ENCODE measurements around the gene L2HGDH. TPM values are rescaled to one million over a fixed set of nuclear protein-coding genes. Genes with fewer than 3 reads are reported as not detected.

Gene L2HGDH
- total RNA-seq, 1 donor from 2014 or later, result 7.3 TPM

- no peak overlapping the region for H3K4me3 ChIP-seq (ENCODE audit: low read depth, low read length)
- no peak for TF ChIP-seq CTCF (IDR thresholded peaks at IDR 0.05; ENCODE audit: insufficient read depth, low read length, poor library complexity, severe bottlenecking)
- no peak for DNase-seq (ENCODE audit: low read depth)
- H3K27me3 ChIP-seq (ENCODE audit: control insufficient read depth, insufficient read depth, low read length), result no peaks in the 10 kb centered on the region
- H3K36me3 ChIP-seq (ENCODE audit: control insufficient read depth, insufficient read depth, low read length), result no peaks in the 10 kb centered on the region
These were observed 27.3 kb upstream of the L2HGDH start for GRCh38 chr14:50339178-50339804.

GRCh38 chr14:50338587-50338986 is 26.6 kb upstream of the L2HGDH start:
- no peaks in the 10 kb centered on the region for H3K27me3 ChIP-seq (ENCODE audit: control insufficient read depth, insufficient read depth, low read length)
- no peaks in the 10 kb centered on the region for H3K36me3 ChIP-seq (ENCODE audit: control insufficient read depth, insufficient read depth, low read length)
- H3K4me3 ChIP-seq (ENCODE audit: low read depth, low read length), result no peak overlapping the region
- TF ChIP-seq CTCF (IDR thresholded peaks at IDR 0.05; ENCODE audit: insufficient read depth, low read length, poor library complexity, severe bottlenecking), result no peak
- no peak for DNase-seq (ENCODE audit: low read depth)

- no peaks in the 10 kb centered on the region for H3K36me3 ChIP-seq (ENCODE audit: control insufficient read depth, insufficient read depth, low read length)
- no peaks in the 10 kb centered on the region for H3K27me3 ChIP-seq (ENCODE audit: control insufficient read depth, insufficient read depth, low read length)
- DNase-seq (ENCODE audit: low read depth), result no peak
- no peak overlapping the region for H3K4me3 ChIP-seq (ENCODE audit: low read depth, low read length)
- no peak for TF ChIP-seq CTCF (IDR thresholded peaks at IDR 0.05; ENCODE audit: insufficient read depth, low read length, poor library complexity, severe bottlenecking)
These were observed 24.2 kb upstream of the L2HGDH start for GRCh38 chr14:50335989-50336824.

GRCh38 chr14:50335389-50335788 is 23.4 kb upstream of the L2HGDH start:
- Histone ChIP-seq H3K4me3 (ENCODE audit: low read depth, low read length) (no peak overlapping the region), H3K36me3 (ENCODE audit: control insufficient read depth, insufficient read depth, low read length) (no peaks in the 10 kb centered on the region), H3K27me3 (ENCODE audit: control insufficient read depth, insufficient read depth, low read length) (no peaks in the 10 kb centered on the region)
- peak; percentile 15 for TF ChIP-seq CTCF (IDR thresholded peaks at IDR 0.05; ENCODE audit: insufficient read depth, low read length, poor library complexity, severe bottlenecking)
- DNase-seq (ENCODE audit: low read depth), result no peak

- no peaks in the 10 kb centered on the region for H3K36me3 ChIP-seq (ENCODE audit: control insufficient read depth, insufficient read depth, low read length)
- no peak for DNase-seq (ENCODE audit: low read depth)
- TF ChIP-seq CTCF (IDR thresholded peaks at IDR 0.05; ENCODE audit: insufficient read depth, low read length, poor library complexity, severe bottlenecking), result no peak
- no peaks in the 10 kb centered on the region for H3K27me3 ChIP-seq (ENCODE audit: control insufficient read depth, insufficient read depth, low read length)
- H3K4me3 ChIP-seq (ENCODE audit: low read depth, low read length), result no peak overlapping the region
These were observed 22.2 kb upstream of the L2HGDH start for GRCh38 chr14:50334211-50334610.
